Vagina (tissue), 2 donors: Measurements from ENCODE around the gene NABP1. TPM values are rescaled to one million over a fixed set of nuclear protein-coding genes. Genes with fewer than 3 reads are reported as not detected.

ENCODE experiments used
- DNase-seq, 2 donors: peaks; one replicate each; pipeline ENCODE4 v3.0.0-alpha.2; 2017; ENCODE audit errors: extremely low spot score in 2 of 2
- H3K27ac ChIP-seq: fragments of 200-600 bp; sonication (generic); one replicate; pipeline ENCODE4 v1.5.1; 2019
- H3K27me3 ChIP-seq: fragments of 200-600 bp; sonication (generic); one replicate; pipeline ENCODE4 v1.5.1; 2019
- H3K36me3 ChIP-seq, 2 donors: fragments of 200-600 bp; sonication (generic); one replicate each; pipeline ENCODE4 v1.5.1; 2017 to 2019
- H3K4me1 ChIP-seq: fragments of 200-600 bp; sonication (generic); one replicate; pipeline ENCODE4 v1.5.1; 2019
- H3K4me3 ChIP-seq, 2 donors: fragments of 200-600 bp; sonication (generic); 1 replicate in 1 of 2; 2 replicates in 1 of 2; pipeline ENCODE4 v1.5.1; 2016 to 2019
- H3K9me3 ChIP-seq: fragments of 200-600 bp; sonication (generic); one replicate; pipeline ENCODE4 v1.5.1; 2019
- CTCF ChIP-seq, 3 experiments: fragments of 450-650 bp in 2 of 3; fragments of 200-600 bp in 1 of 3; sonication (generic) in 1 of 3; IDR thresholded peaks; one replicate each; pipeline ENCODE4 v1.5.1; 2017 to 2019; ENCODE audit warnings: antibody characterized with exemption in 3 of 3, mild to moderate bottlenecking in 2 of 3, moderate library complexity in 2 of 3
- POLR2A ChIP-seq, 2 donors: fragments of 450-650 bp; IDR thresholded peaks; one replicate each; pipeline ENCODE4 v1.6.1; 2017; ENCODE audit warnings: antibody characterized with exemption in 2 of 2, mild to moderate bottlenecking in 2 of 2, moderate library complexity in 2 of 2
- POLR2AphosphoS5 ChIP-seq, 2 donors: sonication (generic); formaldehyde crosslinking; IDR thresholded peaks; one replicate each; pipeline ENCODE4 v1.9.0; 2017; ENCODE audit warnings: antibody characterized with exemption in 2 of 2, mild to moderate bottlenecking in 2 of 2, low read depth in 1 of 2; ENCODE audit not compliant: insufficient read depth in 1 of 2
- intact Hi-C: fragments of 100-400 bp; cut with DNase I; formaldehyde crosslinking; loops from one replicate; pipeline ENCODE4 v1.15.1; 2023
- total RNA-seq: library from RNA; depleted of rRNA; stranded (reverse); fragments of >200 nt; gene quantifications from one replicate; pipeline ENCODE4 v1.2.3, GENCODE V29; 2016

NABP1 gene
- total RNA-seq, 1 donor from 2014 or later: 35.1 TPM

- intact Hi-C loops: no loop called here
These were observed 28.9 kb downstream of the NABP1 start for GRCh38 chr2:191706791-191707190.

GRCh38 chr2:191707542-191707941 lies 29.6 kb downstream of the NABP1 start:
- intact Hi-C loops: no loop called here
- no peaks in the 10 kb centered on the region for H3K36me3 ChIP-seq
- H3K27me3 ChIP-seq: no peaks in the 10 kb centered on the region
- no peaks in the 10 kb centered on the region for H3K4me1 ChIP-seq
- TF ChIP-seq CTCF (IDR thresholded peaks at IDR 0.05) (no peak), POLR2AphosphoS5 (IDR thresholded peaks at IDR 0.05; ENCODE audit: insufficient read depth in 1 of 2, low read depth in 1 of 2) (no peak), POLR2A (IDR thresholded peaks at IDR 0.05) (no peak)
- no peak for DNase-seq
- H3K9me3 ChIP-seq: no peaks in the 10 kb centered on the region
- no peak overlapping the region for H3K27ac ChIP-seq
- no peak overlapping the region for H3K4me3 ChIP-seq

More at GRCh38 chr2:191706791-191707190, 28.9 kb downstream of the NABP1 start:
- no peak overlapping the region for H3K27ac ChIP-seq
- no peak overlapping the region for H3K4me3 ChIP-seq
- TF ChIP-seq POLR2A (IDR thresholded peaks at IDR 0.05): no peak
- H3K36me3 ChIP-seq: no peaks in the 10 kb centered on the region
- no peak for DNase-seq
- no peaks in the 10 kb centered on the region for H3K9me3 ChIP-seq
- H3K4me1 ChIP-seq: no peaks in the 10 kb centered on the region
- no peaks in the 10 kb centered on the region for H3K27me3 ChIP-seq

- no peak for TF ChIP-seq CTCF (IDR thresholded peaks at IDR 0.05)
- no peak for TF ChIP-seq POLR2A (IDR thresholded peaks at IDR 0.05)
- TF ChIP-seq POLR2AphosphoS5 (IDR thresholded peaks at IDR 0.05; ENCODE audit: insufficient read depth in 1 of 2, low read depth in 1 of 2): no peak
- H3K4me1 ChIP-seq: no peaks in the 10 kb centered on the region
- H3K36me3 ChIP-seq: no peaks in the 10 kb centered on the region
- intact Hi-C loops: no loop called here
- H3K27me3 ChIP-seq: no peaks in the 10 kb centered on the region
- no peaks in the 10 kb centered on the region for H3K9me3 ChIP-seq
- no peak overlapping the region for H3K4me3 ChIP-seq
- DNase-seq: no peak
- H3K27ac ChIP-seq: no peak overlapping the region
These were observed 32.5 kb downstream of the NABP1 start for GRCh38 chr2:191710411-191710900.

GRCh38 chr2:191711621-191712020 lies 33.7 kb downstream of the NABP1 start:
- Histone ChIP-seq H3K9me3 (no peaks in the 10 kb centered on the region), H3K4me1 (no peaks in the 10 kb centered on the region), H3K27ac (no peak overlapping the region), H3K4me3 (no peak overlapping the region), H3K27me3 (no peaks in the 10 kb centered on the region), H3K36me3 (no peaks in the 10 kb centered on the region)
- no peak for DNase-seq
- intact Hi-C loops: no loop called here
- TF ChIP-seq CTCF (IDR thresholded peaks at IDR 0.05) (no peak), POLR2A (IDR thresholded peaks at IDR 0.05) (no peak), POLR2AphosphoS5 (IDR thresholded peaks at IDR 0.05; ENCODE audit: insufficient read depth in 1 of 2, low read depth in 1 of 2) (no peak)

- TF ChIP-seq POLR2AphosphoS5 (IDR thresholded peaks at IDR 0.05; ENCODE audit: insufficient read depth in 1 of 2, low read depth in 1 of 2) (no peak), CTCF (IDR thresholded peaks at IDR 0.05) (no peak), POLR2A (IDR thresholded peaks at IDR 0.05) (no peak)
- no peak overlapping the region for H3K27ac ChIP-seq
- no peaks in the 10 kb centered on the region for H3K4me1 ChIP-seq
- no peak overlapping the region for H3K4me3 ChIP-seq
- no peaks in the 10 kb centered on the region for H3K27me3 ChIP-seq
- intact Hi-C loops: no loop called here
- no peaks in the 10 kb centered on the region for H3K9me3 ChIP-seq
- DNase-seq: no peak
- H3K36me3 ChIP-seq: no peaks in the 10 kb centered on the region
These were observed 35.9 kb downstream of the NABP1 start for GRCh38 chr2:191713837-191714236.
